GM12872 (cell line): ENCODE results near the gene SESTD1.

Experiments used
- TF ChIP-seq, protein P1 (sequence below): IDR thresholded peaks from 3 replicates; pipeline ENCODE4 v1.5.1; 2011; ENCODE audit warnings: low read depth, mild to moderate bottlenecking, low read length, moderate library complexity; ENCODE audit not compliant: insufficient read depth

Gene SESTD1

DNA sequence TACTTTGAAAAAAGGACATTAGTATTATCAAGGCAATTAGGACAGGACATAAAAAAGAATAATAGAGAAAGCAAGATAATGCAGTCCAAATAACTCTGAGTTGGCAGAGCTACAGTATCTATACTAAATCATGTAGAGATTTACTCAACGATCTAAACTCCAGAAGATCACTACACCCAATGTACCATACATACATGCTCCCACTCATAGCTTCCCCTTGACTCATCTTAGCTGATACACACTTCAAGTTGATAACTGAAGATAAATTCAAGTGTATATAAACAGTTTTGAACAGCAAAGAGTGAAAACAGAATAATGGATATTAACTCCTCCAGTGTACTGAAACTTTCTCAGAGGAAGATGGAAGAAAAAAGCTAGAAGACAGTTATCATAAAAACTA is 78.5 kb downstream of the SESTD1 start:
- TF ChIP-seq, protein P1, sequence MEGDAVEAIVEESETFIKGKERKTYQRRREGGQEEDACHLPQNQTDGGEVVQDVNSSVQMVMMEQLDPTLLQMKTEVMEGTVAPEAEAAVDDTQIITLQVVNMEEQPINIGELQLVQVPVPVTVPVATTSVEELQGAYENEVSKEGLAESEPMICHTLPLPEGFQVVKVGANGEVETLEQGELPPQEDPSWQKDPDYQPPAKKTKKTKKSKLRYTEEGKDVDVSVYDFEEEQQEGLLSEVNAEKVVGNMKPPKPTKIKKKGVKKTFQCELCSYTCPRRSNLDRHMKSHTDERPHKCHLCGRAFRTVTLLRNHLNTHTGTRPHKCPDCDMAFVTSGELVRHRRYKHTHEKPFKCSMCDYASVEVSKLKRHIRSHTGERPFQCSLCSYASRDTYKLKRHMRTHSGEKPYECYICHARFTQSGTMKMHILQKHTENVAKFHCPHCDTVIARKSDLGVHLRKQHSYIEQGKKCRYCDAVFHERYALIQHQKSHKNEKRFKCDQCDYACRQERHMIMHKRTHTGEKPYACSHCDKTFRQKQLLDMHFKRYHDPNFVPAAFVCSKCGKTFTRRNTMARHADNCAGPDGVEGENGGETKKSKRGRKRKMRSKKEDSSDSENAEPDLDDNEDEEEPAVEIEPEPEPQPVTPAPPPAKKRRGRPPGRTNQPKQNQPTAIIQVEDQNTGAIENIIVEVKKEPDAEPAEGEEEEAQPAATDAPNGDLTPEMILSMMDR: no peak

DNA sequence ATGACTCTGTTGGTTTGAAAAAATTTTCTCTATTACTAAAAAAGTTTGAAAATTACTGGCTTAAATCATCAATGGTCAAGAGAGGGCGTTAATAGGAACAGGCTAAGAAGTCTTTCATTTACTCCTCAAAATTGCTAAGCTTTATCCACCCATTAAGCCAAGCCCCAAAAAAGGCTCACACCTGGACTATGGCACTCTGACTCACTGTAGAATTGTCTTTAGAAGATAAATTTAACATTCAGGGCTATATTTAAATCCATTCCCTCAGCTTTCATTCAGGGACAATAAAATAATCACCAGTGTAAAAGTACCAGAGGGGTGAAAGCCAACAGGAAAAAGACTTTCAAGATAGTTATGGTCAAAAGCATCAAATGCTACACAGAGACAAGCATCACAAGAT is 80.0 kb downstream of the SESTD1 start:
- TF ChIP-seq, protein P1: no peak

DNA sequence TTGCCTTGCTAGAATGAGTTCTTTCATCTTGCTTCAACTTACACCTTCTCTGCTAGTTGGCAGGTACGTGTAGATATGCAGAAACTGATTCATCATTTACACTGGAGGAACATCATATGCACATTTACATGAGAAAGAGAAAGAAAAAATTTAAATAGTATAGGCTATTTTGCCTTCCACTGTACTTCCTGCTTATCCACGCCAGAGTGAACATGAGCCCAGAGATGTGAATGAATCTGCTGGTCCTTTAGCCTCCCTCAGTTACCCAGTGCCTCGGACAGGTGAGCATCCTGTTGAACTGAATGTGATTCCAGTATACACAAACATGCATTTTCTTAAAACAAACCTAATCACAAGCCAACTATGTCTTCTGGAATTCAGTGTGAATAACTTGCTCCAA is 83.6 kb downstream of the SESTD1 start:
- TF ChIP-seq, protein P1: no peak

DNA sequence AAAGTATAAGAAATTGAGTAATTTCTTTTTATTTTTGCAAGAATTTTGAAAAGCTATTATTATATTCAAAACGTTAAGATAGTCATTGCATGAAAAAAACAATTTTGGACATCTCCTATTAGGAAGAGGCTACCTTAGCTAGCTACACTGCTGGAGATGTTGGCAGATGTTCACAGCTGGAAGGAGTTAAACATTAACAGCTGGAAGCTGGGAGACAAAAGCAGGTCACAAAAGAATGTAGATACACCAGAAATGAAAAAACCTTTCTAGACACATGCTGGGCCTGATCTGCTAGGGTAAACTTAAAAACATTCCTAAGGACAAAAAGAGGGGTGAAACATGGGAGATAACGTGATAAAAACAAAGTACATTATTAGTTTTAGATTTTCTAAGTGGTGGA is 84.4 kb downstream of the SESTD1 start:
- TF ChIP-seq, protein P1: no peak

DNA sequence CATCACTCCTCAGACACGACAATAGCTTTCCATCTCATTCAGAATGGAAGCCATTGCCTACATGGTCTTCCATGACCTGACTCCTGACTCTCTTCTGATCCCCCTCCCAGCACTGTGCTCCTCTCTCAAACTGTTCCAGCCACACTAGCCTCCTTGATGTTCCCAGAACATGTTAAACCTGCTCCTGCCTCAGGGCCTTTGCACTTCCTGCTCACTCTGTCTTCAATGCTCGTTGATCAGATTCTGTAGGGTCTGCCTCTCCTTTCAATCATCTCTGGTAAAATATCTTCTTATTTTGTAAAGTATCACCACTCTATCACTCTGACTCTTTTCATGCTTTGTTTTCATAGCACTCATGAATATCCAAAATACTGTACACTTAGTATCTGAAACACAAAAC is 84.9 kb downstream of the SESTD1 start:
- TF ChIP-seq, protein P1: no peak

DNA sequence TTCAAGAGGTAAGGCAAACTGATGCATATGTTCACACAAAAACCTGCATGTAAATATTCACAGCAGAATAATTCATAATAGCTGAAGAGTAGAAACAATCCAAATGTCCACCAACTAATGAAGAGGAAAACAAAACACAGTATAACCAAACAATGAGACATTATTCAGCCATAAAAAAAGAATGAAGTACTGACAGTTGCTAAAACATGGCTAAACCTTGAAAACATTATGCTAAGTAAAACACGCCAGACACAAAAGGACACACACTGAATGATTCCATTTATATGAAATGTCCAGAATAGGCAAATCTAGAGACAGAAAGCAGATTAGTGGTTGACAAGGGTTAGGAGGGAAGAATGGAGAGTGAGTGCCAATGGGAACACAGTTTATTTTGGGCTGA is 86.9 kb downstream of the SESTD1 start:
- TF ChIP-seq, protein P1: no peak

DNA sequence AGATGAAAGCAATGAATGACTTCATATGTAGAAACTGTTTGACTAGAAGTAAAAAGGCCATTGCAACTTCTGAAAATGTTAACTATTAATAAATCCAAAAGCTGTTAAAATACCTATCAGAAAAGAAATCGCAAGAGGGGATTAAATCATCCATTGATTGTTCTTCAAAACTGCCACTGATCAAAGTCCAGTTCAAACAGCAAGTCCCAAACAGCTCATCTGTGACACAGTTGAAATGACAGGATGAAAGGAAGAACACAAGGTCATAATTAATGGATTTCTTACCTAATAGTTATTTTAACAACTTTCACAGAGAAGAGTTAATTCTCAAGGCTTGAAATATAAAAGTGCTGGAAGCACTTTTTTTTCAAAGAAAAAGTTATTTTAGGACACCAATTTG is 90.4 kb downstream of the SESTD1 start:
- TF ChIP-seq, protein P1: no peak

DNA sequence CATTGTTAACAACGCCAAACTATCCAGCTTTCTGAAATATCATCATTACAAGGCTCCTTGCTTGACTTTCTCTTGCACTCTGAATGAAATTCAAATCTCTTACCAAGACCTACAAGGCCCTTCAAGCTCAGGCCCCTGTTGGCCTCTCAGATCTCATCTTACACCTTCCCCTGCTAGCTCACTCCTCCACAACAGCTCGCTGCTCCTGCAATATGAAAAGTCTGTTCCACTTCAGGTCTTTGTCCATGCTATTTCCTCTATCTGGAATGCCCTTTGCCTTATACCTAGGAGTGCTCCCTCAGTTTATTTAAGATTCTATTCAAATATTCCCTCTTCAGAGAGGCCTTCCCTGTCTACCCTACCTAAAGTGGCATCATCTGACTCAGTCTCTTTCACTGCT is 91.7 kb downstream of the SESTD1 start:
- TF ChIP-seq, protein P1: no peak
